ENCODE results near the gene AFAP1.

DNA sequence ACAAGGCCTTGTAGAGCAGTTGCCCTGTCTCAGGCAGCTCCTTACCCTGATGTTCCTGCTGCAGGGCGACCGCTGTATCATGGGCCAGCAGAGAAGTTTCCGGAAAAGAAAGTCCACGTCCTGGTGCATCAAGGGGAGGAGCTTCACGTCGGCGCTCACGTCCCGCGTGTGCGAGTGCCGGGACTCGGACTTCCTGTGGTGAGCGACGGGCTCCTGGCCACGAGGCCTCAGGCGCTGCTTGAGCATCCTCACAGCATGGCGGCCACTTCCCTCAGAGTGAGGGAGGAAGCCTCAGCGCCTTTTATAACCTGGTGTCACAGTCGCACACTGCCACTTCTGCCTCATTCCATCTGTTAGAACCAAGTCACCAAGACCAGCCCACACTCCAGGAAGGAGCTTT, 225.5 kb downstream of the AFAP1 start:
- TF ChIP-seq CTCF (IDR thresholded peaks at IDR 0.05) (no peak), EZH2 (IDR thresholded peaks at IDR 0.05; ENCODE audit: borderline replicate concordance, insufficient read depth, low read depth, low read length, poor library complexity, severe bottlenecking) (no peak)

Measured in B cell (primary cell).